Right ventricle myocardium superior (tissue), 1 donor: Measurements from ENCODE around the gene AHCY. TPM values are rescaled to one million over a fixed set of nuclear protein-coding genes. Genes with fewer than 3 reads are reported as not detected.
A peak's percentile ranks its signal among the peaks of the same experiment; 100 is the strongest.
"Not testable (repeated sequence)": the region's sequence is repeated elsewhere in the genome, so short reads cannot be mapped to it uniquely, and the experiment has no call there.

Source experiments
- ATAC-seq: fragments of 200-7000 bp; cut with Tn5 transposase; one replicate; pipeline ENCODE4 v1.9.1; 2020; ENCODE audit warnings: mild to moderate bottlenecking; ENCODE audit not compliant: poor library complexity
- DNase-seq: peaks from one replicate; pipeline ENCODE4 v3.0.0-alpha.2; 2020
- intact Hi-C: fragments of 100-400 bp; cut with DNase I; formaldehyde crosslinking; loops from one replicate; pipeline ENCODE4 v1.11.2; 2022
- total RNA-seq: library from RNA; stranded (reverse); fragmentation: NEBNext Ultra II Directional; extraction: Animal tissue kit (Norgen Biotek cat#: 25700); gene quantifications from one replicate; pipeline ENCODE4 v1.2.1, GENCODE V29; 2021
- donor health status: DM: no; HTN: yes; CAD: no; lungs with severe emphysema.

Gene AHCY
- total RNA-seq, 1 donor from 2014 or later: 71.2 TPM

DNA sequence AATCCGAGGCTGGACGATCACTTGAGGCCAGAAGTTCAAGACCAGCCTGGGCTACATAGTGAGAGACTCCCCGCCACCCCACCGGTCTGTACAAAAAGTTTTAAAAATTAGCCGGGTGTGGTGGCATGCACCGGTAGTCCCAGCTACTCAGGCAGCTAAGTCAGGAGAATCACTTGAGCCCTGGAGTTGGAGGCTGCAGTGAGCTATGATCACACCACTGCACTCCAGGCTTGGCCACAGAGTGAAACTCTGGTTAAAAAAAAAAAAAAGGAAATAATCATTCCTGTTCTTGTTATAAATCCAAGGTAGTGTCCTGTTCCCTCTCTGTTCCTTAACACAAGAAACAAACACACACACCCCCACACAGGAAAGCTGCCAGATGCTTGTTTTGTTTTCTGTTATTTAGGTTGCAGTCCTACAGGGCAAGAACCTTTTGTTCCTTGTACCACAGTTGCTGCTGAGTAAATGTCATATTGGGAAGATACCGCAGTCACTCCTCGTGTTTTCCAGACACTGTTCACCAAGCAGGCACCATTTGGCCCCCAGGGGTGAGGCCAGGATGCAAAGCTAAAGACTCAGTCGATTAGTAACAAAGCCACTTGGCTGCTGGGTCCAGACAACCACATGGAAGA lies 33.0 kb downstream of the AHCY start:
- DNase-seq (peak; percentile 52), ATAC-seq (peak; percentile 72)
- intact Hi-C loops: no loop called here

DNA sequence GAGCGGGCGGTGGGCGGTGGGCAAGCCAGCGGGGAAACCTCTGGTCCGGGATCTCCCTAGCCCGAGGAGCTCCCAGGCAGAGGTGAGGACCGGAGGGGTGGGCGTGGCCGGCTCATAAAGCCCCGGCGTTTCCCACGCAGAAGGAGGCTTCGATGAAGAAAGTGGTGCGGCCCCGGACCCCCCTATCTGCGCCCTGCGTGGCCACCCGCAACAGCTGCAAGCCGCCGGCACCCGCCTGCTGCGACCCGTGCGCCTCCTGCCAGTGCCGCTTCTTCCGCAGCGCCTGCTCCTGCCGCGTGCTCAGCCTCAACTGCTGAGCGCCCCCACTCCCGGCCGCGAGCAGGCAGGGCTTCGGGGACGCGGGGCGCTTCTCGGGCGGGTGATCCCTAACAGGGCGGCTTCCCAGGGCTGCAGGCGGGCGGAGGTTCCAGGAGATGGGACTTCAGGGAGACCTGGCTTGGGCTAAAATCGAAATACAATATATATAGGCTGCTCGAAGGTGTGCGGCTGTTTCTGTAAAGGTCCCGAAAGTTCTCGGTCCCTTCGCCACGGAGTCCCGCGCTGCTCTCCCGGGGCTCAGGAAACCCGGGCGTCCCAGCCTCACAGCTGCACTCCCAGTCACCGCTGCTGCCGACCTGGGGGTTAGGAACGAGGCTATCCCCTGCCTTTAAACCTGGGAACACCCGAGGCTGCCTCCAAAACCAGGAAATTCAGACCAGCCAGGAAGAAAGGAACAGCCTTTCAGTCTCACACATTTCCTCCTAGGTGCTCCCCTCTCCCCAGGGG lies 34.1 kb downstream of the AHCY start:
- DNase-seq: peak; percentile 55
- ATAC-seq: peak; percentile 61
- intact Hi-C loops: no loop called here

DNA sequence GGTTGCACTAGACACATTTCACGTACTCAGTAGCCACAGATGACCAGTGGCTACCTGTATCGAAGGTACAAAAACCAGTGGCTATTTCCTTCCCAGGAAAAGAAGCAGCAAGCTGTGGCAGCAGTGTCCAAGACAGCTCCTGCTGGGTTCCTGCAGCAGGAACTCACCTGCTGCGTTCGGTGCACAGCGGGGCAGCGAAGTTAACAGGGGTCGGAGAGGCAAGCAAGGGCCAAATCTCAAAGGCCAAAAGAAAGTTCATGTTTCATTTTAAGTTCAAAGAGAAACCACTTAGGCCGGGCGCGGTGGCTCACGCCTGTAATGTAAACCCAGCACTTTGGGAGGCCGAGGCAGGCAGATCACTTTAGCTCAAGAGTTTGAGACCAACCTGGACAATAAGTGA lies 35.0 kb downstream of the AHCY start:
- ATAC-seq (no peak), DNase-seq (no peak)
- intact Hi-C loops: no loop called here

DNA sequence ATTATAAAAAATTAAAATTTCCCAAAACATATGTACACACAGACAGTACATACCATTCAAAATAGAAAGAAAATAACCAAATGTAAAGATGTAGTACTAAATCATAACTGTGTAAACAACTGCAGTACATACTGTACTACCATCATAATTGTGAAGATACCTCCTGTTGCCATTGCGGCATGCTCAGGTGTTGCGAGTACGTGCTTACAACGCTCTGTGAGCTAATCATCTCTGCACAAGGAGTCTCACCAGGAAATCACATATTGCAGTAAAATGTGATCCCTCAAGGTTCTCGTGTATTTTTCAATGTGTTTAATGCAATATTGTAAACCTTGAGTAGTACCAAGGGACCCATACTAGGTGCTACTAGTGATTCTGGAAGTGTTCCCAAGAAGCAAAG lies 39.0 kb downstream of the AHCY start:
- intact Hi-C loops: no loop called here
- ATAC-seq (no peak), DNase-seq (no peak)

DNA sequence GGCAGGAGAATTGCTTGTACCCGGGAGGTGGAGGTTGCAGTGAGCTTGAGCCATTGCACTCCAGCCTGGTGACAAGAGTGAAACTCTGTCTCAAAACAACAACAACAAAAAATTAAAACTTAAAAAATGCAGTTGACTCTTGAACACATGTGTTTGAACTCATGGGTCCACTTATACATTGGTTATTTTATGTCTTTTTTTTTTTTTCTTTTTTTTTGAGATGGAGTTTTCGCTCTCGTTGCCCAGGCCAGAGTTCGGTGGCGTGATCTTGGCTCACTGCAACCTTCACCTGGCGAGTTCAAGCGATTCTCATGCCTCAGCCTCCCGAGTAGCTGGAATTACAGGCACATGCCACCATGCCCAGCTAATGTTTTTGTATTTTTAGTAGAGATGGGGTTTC lies 39.7 kb downstream of the AHCY start:
- intact Hi-C loops, ATAC-seq, DNase-seq: not testable (repeated sequence)

DNA sequence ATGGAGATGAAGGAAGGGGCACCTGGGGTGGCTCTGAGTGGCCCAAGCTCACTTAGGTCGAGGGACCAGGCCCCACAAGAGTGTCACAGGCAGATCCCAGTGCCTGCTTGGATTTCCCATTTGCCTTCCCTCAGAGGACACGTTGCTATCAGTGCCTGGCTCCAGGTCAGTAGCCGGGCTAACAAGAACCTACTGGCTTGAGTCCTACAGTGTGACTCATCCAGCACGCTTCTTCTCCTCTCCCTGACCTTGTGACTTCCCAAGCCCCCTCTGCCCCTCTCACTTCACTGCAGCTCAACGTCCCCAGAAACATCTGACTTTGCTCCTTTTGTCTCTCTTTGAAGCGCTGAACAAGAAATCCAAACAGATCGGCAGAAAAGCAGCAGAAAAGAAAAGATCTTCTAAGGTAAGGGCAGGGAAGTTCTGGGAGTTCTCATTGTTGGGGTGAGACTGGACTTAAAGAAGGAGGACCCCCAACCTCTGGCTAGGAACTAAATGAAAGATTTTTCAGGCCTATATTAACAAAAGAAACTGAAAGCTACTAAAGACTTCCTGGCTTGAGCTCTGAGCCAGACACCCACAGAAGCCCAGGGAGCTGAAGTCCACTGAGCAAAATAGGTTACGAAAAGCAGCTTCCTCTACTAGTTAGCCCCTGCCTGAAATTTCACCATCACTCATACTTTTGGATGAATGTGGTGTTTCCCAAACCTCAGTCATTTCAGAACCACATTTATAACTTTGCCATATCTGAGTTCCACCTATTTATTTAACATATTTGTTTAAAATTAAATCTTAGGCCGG lies 40.5 kb downstream of the AHCY start:
- intact Hi-C loops: no loop called here
- peak; percentile 96 for ATAC-seq

DNA sequence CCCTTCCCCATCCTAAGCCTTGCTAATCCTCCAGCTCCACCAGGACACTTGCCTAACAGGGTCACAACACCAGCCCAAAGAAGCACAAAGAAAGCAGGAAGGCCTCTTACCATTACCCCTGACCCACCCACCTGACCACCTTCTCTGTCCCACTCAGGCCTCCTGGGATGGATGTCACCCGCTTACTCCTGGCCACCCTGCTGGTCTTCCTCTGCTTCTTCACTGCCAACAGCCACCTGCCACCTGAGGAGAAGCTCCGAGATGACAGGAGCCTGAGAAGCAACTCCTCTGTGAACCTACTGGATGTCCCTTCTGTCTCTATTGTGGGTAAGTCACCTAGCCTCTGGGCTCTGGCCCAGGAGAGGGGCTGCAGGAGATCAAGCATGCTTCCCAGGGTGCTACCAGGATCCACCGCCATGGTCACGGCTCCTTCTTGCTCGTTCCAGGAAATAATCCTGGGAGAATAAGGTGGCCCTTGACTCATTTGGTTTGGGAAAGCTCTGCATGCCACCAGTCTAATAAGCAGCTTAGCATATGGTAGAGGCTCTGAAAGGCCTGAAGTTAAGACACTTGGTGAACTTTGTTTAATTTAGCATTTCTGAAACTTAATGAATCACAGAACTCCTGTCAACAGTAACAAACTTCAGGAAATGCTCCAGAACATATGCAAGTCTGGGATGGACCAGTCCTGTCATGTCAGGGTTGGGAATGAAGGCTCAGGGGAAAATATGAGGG lies 42.8 kb downstream of the AHCY start:
- no peak for DNase-seq
- ATAC-seq: no peak
- intact Hi-C loops: no loop called here

More for the DNA sequence above, 40.5 kb downstream of the AHCY start:
- DNase-seq: peak; percentile 57

DNA sequence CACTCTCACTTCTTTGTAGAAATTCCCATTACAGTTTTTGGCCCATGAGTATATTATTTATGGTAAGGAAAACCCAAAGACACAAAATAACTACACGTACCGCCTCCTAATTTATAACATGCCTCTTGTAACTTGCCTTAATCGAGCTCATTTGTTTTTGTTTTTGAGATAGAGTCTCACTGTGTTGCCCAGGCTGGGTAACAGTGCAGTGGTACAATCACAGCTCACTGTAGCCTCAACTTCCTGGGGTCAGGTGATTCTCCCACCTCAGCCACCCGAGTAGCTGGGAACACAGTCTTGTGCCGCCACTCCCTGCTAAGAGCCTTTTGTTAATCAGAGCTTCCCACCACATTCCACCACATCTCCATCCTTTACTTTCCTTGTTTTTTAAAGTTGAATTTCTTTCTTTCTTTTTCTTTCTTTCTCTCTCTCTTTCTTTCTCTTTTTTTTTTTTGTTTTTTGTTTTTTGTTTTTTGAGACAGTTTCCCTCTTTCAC lies 46.5 kb downstream of the AHCY start:
- ATAC-seq: no peak
- no peak for DNase-seq
- intact Hi-C loops: no loop called here

DNA sequence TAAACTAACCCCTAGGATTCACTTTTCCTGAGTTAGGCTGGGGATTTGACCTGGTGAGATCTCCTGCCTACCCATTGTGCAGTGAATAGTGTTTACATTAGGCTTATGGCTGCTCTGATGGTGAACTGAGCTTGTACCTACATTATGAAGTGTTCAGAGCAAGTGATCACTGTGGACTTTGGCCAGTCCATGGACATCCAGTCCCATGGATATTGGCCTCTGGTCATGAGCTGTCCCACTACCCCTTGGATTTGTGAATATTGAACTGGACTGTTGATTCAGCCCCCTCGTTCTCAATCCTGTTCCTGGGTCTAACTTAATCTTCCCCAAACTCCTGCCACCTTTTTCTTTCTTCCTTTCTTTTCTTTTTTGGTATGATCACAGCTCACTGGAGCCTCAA lies 48.2 kb downstream of the AHCY start:
- ATAC-seq: no peak
- DNase-seq: no peak
- intact Hi-C loops: no loop called here

DNA sequence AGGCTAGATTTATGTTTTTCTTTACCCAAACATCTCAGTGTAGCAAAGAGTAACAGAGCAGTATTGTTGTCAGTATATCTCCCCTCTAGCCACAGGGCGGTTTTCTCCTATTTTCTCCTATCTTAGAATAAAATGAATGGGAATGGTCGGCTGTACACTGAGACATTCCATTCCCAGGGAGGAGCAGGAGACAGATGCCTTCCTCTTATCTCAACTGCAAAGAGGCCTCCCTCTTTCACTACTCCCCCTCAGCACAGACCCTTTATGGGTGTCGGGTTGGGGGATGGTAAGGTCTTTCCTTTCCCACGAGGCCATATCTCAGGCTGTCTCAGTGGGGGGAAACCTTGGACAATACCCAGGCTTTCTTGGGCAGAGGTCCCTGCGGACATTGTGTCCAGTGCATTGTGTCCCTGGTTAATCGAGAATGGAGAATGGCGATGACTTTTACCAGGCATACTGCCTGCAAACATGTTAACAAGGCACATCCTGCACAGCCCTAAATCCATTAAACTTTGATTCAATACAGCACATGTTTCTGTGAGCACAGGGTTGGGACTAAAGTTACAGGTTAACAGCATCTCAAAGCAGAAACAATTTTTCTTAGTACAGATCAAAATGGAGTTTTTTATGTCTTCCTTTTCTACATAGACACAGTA lies 50.6 kb downstream of the AHCY start:
- ATAC-seq, DNase-seq, intact Hi-C loops: not testable (repeated sequence)

DNA sequence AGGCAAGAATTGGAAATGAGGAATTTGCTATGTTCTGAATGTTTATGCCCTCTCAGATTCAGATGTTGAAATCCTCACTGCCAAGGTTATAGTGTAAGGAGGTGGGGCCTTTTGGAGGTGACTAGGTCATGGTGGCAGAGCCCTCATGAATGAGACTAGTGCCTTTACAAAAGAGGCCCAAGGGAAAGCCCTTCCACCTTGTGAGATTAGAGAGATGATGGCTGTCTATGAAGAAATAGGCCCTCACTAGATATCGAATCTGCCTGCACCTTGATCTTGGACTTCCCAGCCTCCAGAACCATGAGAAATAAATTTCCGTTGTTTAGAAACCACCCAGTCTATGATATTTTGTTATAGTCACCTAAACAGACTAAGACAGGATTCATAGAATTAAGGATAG lies 51.5 kb downstream of the AHCY start:
- ATAC-seq: no peak
- intact Hi-C loops: no loop called here
- no peak for DNase-seq

DNA sequence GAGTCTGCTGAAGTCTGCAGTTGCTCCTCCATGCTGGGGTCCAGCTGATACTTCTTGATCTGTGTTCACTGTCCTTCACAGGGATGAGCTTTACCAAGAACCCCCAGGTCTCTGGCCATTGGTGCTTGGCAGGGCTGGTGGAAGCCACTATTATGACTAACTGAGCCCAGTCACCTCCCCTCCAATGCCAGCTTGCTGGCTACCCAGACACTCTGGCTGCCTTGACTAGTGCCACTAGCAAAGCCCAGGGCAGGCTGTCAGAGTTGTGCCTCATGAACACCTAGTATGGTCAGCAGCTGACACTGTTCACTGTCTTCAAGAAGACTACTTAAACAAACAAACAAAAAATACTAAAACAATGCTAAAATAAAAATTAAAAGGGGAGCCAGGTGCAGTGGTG lies 53.1 kb downstream of the AHCY start:
- ATAC-seq (no peak), DNase-seq (no peak)
- intact Hi-C loops: no loop called here

DNA sequence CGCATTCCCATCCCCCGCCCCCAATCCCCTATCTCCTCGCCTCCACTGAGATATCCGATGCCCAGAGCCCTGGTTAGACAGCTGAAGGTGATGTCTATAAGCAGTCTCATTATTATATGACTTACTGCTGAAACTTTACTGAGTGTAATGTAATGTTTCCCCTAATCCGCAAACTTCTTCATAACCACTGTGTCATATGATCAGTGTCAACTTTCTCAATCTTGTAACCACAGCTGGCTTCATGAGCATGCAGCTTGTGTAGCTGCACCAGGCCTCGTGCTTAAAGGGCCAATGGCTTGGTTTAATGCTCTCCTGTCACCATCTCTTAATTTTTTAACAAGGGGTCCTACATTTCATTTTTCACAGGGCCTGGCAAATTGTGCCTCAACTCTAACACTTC lies 53.9 kb downstream of the AHCY start:
- ATAC-seq (no peak), DNase-seq (no peak)
- intact Hi-C loops: no loop called here

DNA sequence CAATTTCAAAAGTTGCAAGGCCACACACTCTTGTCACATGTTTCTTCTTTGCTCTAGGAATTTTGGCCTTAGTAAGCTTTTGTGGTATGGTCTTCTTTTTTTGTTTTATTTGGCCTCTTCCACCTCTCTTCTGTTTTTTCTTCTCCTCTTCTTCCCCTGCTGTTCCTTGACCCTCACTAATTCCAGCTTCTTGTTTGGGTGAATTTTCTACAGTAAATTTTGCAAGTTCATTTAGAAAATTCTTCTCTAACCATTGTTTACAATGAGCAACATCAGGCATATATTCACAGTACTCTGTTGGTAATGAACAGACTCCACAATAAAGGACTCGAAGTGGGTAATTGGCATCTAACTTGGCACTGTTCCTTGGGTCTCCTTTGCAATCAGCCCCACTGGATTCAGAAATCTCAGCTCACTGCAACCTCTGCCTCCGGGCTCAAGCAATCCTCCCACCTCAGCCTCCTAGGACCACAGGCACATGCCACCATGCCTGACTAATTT lies 57.0 kb downstream of the AHCY start:
- DNase-seq (no peak), ATAC-seq (no peak)
- intact Hi-C loops: no loop called here

DNA sequence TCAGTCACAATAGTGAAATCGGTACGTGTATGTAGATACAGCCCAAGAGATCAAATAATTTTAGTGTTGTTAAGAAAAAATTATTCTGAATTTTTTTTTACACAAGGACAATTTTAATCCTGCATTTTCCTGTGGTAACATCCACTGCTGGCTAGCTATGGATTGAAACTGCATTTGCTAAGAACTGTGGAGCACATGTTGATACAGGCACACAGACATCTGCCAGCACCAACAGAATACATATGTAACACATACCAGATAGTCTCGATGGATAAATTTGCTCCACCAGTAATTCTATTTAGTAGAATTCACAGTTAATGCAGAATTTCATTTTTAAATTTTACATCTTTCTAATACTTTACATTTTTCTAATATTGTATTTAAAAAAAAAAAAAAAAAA lies 59.8 kb downstream of the AHCY start:
- ATAC-seq (no peak), DNase-seq (no peak)
- intact Hi-C loops: no loop called here

DNA sequence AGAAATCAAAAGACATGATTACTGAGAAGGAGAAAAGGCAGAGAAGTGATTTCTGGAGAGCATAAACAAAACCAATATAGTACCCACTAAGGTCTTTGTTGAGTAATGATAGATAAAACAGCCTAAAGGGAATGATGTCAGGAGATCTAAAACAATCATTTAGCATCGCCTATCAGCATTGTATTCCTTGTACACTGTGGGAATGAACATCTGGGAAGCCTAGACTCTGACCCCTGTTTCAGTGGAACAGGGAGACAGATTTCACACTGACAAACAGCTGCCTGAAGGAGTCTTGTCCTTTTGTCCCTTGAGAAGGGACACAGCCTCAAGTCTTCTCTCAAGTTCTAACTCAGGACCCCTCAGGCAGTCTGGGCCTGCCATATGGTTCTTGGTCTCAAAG lies 60.3 kb downstream of the AHCY start:
- no peak for DNase-seq
- no peak for ATAC-seq
- intact Hi-C loops: no loop called here

DNA sequence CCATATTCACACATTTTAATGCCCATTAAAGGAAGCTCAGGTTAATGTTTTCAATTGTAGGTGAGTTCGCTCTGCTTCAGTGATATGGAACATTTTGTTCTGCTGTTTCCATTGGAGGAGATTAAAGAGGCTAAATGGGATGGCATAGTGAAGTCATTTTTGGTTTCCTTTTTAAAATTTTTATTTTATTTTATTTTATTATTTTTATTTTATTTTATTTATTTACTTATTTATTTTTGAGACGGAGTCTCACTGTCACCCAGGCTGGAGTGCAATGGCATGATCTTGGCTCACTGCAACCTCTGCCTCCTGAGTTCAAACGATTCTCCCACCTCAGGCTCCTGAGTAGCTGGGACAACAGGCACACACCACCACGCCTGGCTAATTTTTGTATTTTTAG lies 61.1 kb downstream of the AHCY start:
- ATAC-seq, DNase-seq, intact Hi-C loops: not testable (repeated sequence)
